Activated CD4-positive, alpha-beta memory T cell treated with anti-CD3 and anti-CD28 coated beads for 36 hours (primary cell): ENCODE data around the gene CTCF. TPM values are rescaled to one million over a fixed set of nuclear protein-coding genes. Genes with fewer than 3 reads are reported as not detected.
"Not testable (repeated sequence)": the region's sequence is repeated elsewhere in the genome, so short reads cannot be mapped to it uniquely, and the experiment has no call there.

ENCODE experiments used
- CTCF ChIA-PET: fragments of 350-600 bp; sonication (Branson Sonifier 250); formaldehyde crosslinking; loops from one replicate; lab custom pipeline; 2021; ENCODE audit warnings: antibody characterized with exemption, inconsistent platforms; lab: Charles Lee
- POLR2A ChIA-PET: fragments of 350-600 bp; sonication (Branson Sonifier 250); formaldehyde crosslinking; loops from one replicate; lab custom pipeline; 2021; ENCODE audit warnings: antibody characterized with exemption; lab: Charles Lee
- DNase-seq: peaks from one replicate; pipeline ENCODE4 v3.0.0-alpha.2; 2020
- H3K27ac Mint-ChIP-seq: one replicate; pipeline ENCODE4 v1.8.0; 2021; ENCODE audit warnings: mixed read lengths
- H3K27me3 Mint-ChIP-seq: one replicate; pipeline ENCODE4 v1.8.0; 2021; ENCODE audit warnings: mixed read lengths
- H3K36me3 Mint-ChIP-seq: one replicate; pipeline ENCODE4 v1.8.0; 2021; ENCODE audit warnings: mixed read lengths
- H3K4me1 Mint-ChIP-seq: one replicate; pipeline ENCODE4 v1.8.0; 2021; ENCODE audit warnings: low read depth, mixed read lengths
- H3K4me3 Mint-ChIP-seq: one replicate; pipeline ENCODE4 v1.8.0; 2021; ENCODE audit warnings: mild to moderate bottlenecking, mixed read lengths
- H3K9me3 Mint-ChIP-seq: one replicate; pipeline ENCODE4 v1.8.0; 2021; ENCODE audit warnings: mixed read lengths
- intact Hi-C: fragments of 100-400 bp; cut with micrococcal nuclease; formaldehyde crosslinking; loops from one replicate; pipeline ENCODE4 v1.15.1; 2023
- total RNA-seq, 2 experiments: library from RNA; stranded (reverse); gene quantifications; one replicate each; pipeline ENCODE4 v1.2.3, GENCODE V29; 2021

Gene CTCF, protein sequence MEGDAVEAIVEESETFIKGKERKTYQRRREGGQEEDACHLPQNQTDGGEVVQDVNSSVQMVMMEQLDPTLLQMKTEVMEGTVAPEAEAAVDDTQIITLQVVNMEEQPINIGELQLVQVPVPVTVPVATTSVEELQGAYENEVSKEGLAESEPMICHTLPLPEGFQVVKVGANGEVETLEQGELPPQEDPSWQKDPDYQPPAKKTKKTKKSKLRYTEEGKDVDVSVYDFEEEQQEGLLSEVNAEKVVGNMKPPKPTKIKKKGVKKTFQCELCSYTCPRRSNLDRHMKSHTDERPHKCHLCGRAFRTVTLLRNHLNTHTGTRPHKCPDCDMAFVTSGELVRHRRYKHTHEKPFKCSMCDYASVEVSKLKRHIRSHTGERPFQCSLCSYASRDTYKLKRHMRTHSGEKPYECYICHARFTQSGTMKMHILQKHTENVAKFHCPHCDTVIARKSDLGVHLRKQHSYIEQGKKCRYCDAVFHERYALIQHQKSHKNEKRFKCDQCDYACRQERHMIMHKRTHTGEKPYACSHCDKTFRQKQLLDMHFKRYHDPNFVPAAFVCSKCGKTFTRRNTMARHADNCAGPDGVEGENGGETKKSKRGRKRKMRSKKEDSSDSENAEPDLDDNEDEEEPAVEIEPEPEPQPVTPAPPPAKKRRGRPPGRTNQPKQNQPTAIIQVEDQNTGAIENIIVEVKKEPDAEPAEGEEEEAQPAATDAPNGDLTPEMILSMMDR
- total RNA-seq: 10 to 100 TPM; 48.9 to 51.5 TPM

DNA sequence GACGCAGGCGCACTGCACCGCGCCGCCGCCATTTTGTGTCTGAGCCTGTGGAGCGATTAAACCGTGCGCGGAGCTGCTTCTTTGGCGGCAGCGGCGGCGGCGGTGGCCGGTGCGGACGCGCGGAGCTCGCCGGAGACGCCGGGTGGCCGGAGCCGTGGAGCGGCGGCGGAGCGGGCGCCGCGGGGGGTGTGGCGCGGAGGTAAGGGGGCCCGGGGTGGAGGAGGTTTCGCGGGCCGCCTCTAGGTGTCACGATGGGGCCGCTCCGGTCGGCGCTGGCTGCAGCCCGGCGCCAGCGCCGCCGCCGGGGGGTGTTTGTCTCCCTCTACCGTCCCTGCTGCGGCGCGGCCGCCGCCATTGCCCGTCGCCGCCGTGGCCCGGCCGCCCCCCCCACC, at the start of gene CTCF:
Gene CTCF, plus strand, starts transcription at position 1 of the 392 bp plus-strand sequence. CDS start 48,307 bp downstream, outside the sequence.
- peak within 1 kb of the TSS; percentile 88 for H3K4me3 Mint-ChIP-seq
- H3K36me3 Mint-ChIP-seq: no peaks in the 10 kb centered on the region
- ChIA-PET POLR2A (interaction anchor here (0.6 to 4.6 kb wide), 11 partner anchors 9 to 103 kb away, joined by 3 to 32 read pairs (median 5); partner anchors contain the start of genes ACD, CARMIL2 and PARD6A), CTCF (interaction anchor here (0.6 to 5.8 kb wide), 24 partner anchors 9 to 392 kb away, joined by 3 to 111 read pairs (median 5); partner anchors contain the start of genes ATP6V0D1, CARMIL2 and NOL3)
- intact Hi-C loops: loop anchor here (1.0 to 5.0 kb wide), 10 partner anchors 15 to 535 kb away; partner anchors contain the start of genes ACD, ATP6V0D1, CBFB and FHOD1
- peaks cover 45% of the 10 kb centered on the region for H3K4me1 Mint-ChIP-seq
- H3K27me3 Mint-ChIP-seq: no peaks in the 10 kb centered on the region
- DNase-seq: peak; percentile 88
- H3K27ac Mint-ChIP-seq: peak within 1 kb of the TSS; percentile 92
- H3K9me3 Mint-ChIP-seq: no peaks in the 10 kb centered on the region

GRCh38 chr16:67513892-67514291, 48.4 kb upstream of the CTCF start:
- H3K4me3 Mint-ChIP-seq, H3K36me3 Mint-ChIP-seq, H3K27ac Mint-ChIP-seq, DNase-seq, H3K27me3 Mint-ChIP-seq, POLR2A ChIA-PET, H3K9me3 Mint-ChIP-seq: not testable (repeated sequence)
- intact Hi-C loops: loop anchor here (1.0 kb wide), 2 partner anchors 20 to 33 kb away; partner anchors contain the start of gene ATP6V0D1
- peaks cover 11% of the 10 kb centered on the region for H3K4me1 Mint-ChIP-seq
- CTCF ChIA-PET: interaction anchor here (0.6 to 7.4 kb wide), 33 partner anchors 7 to 683 kb away, joined by 3 to 128 read pairs (median 4); partner anchors contain the start of genes ATP6V0D1, CARMIL2 and NAE1

DNA sequence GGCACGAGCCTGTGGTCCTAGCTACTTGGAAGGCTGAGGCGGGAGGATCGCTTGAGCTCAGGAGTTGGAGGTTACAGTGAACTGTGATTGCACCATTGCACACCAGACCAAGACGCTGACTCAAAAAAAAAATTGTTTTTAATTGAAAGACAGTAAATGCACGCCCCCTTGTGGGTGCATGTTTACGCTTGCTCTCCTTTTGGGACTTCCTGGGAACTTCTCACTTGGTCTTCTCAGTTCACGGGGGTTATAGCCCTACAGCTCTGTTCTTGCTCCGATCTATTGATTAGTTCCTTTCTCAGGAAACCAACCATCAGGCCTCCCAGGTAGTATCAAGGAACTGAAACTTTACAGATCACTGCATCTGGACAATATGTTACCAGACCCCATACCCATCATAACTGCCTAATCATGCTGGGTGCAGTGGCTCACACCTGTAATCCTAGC, 47.9 kb upstream of the CTCF start:
- Mint-ChIP-seq H3K27ac (peak overlapping the region; percentile 35), H3K4me1 (peaks cover 7% of the 10 kb centered on the region), H3K36me3 (no peaks in the 10 kb centered on the region), H3K4me3 (no peak overlapping the region), H3K9me3 (no peaks in the 10 kb centered on the region), H3K27me3 (no peaks in the 10 kb centered on the region)
- intact Hi-C loops: loop anchor here (1.0 kb wide), 2 partner anchors 20 to 33 kb away; partner anchors contain the start of gene ATP6V0D1
- CTCF ChIA-PET: interaction anchor here (0.6 to 7.4 kb wide), 32 partner anchors 8 to 359 kb away, joined by 3 to 128 read pairs (median 4); partner anchors contain the start of genes ATP6V0D1, CARMIL2 and HSF4
- DNase-seq: peak; percentile 89
- POLR2A ChIA-PET: no interaction called here

- Mint-ChIP-seq H3K4me3 (no peak overlapping the region), H3K4me1 (peaks cover 11% of the 10 kb centered on the region), H3K27me3 (no peaks in the 10 kb centered on the region), H3K9me3 (no peaks in the 10 kb centered on the region), H3K36me3 (no peaks in the 10 kb centered on the region), H3K27ac (no peak overlapping the region)
- ChIA-PET POLR2A (no interaction called here), CTCF (interaction anchor here (1.0 to 7.4 kb wide), 7 partner anchors 12 to 151 kb away, joined by 3 to 128 read pairs (median 5); partner anchors contain the start of genes ATP6V0D1 and CARMIL2)
- no peak for DNase-seq
- intact Hi-C loops: no loop called here
Observed at GRCh38 chr16:67516296-67517154, 45.8 kb upstream of the CTCF start.

DNA sequence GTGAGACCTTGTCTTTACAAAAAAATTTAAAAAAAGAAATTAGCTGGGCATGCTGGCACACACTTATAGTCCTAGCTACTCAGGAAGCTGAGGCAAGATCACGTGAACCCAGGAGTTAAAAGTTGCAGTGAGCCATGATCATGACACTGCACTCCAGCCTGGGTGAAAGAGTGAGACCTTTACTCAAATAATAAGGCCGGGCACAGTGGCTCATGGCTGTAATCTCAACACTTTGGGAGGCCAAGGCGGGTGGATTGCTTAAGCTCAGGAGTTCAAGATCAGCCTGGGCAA, 45.2 kb upstream of the CTCF start:
- no peak overlapping the region for H3K4me3 Mint-ChIP-seq
- H3K36me3 Mint-ChIP-seq: no peaks in the 10 kb centered on the region
- CTCF ChIA-PET: interaction anchor here (1.0 to 7.4 kb wide), 3 partner anchors 21 to 151 kb away, joined by 3 to 128 read pairs (median 58); partner anchors contain the start of gene ATP6V0D1
- POLR2A ChIA-PET: no interaction called here
- peaks cover 14% of the 10 kb centered on the region for H3K4me1 Mint-ChIP-seq
- no peak for DNase-seq
- no peaks in the 10 kb centered on the region for H3K9me3 Mint-ChIP-seq
- H3K27me3 Mint-ChIP-seq: no peaks in the 10 kb centered on the region
- no peak overlapping the region for H3K27ac Mint-ChIP-seq
- intact Hi-C loops: no loop called here

DNA sequence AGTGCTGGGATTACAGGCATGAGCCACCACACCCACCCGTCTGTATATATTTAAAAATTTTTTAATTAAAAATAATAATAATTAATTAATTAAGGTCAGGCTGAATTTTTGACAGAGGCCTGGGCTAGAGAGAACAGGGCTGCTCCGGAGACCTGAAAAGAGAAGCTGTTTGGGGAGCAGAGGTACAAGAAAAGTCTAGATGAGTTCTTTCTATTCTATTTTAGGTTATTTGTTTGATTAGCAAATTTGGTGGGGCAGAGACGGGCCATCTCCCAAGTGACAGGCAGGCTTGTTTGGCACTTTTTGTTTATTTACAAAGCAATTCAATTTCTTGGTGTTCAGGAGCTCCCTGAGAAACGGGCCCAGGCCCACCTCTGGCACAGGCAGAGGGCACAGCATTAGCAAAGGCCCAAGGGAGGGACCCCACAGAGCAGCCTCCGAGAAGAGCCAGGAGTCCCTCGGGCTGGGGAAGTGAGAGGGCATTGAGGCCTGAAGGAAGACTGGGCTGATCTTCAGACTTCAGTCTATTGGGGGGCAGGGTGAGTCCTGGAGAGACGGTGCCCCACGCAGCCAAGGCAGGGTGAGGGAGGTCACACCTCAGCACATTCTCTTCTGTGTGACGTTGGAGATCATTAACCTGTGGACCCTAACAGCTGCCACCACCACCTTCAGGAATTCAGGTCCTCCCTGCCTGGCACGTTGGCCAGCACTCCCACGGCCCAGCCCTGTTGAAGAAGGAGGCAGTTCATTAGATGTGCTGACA, 44.5 kb upstream of the CTCF start:
- no peak for DNase-seq
- H3K9me3 Mint-ChIP-seq: no peaks in the 10 kb centered on the region
- H3K4me1 Mint-ChIP-seq: peaks cover 14% of the 10 kb centered on the region
- ChIA-PET CTCF (interaction anchor here (1.0 to 7.4 kb wide), 3 partner anchors 22 to 150 kb away, joined by 3 to 128 read pairs (median 58); partner anchors contain the start of gene ATP6V0D1), POLR2A (no interaction called here)
- H3K27me3 Mint-ChIP-seq: no peaks in the 10 kb centered on the region
- H3K4me3 Mint-ChIP-seq: no peak overlapping the region
- no peak overlapping the region for H3K27ac Mint-ChIP-seq
- intact Hi-C loops: no loop called here
- H3K36me3 Mint-ChIP-seq: no peaks in the 10 kb centered on the region

GRCh38 chr16:67518676-67519075, 43.6 kb upstream of the CTCF start:
- ChIA-PET CTCF (interaction anchor here (0.6 to 0.8 kb wide), 2 partner anchors 37 to 130 kb away, joined by 3 to 4 read pairs; partner anchors contain the start of gene ATP6V0D1), POLR2A (no interaction called here)
- Mint-ChIP-seq H3K27ac (no peak overlapping the region), H3K4me3 (no peak overlapping the region), H3K36me3 (no peaks in the 10 kb centered on the region), H3K9me3 (no peaks in the 10 kb centered on the region), H3K27me3 (no peaks in the 10 kb centered on the region), H3K4me1 (peaks cover 13% of the 10 kb centered on the region)
- no peak for DNase-seq
- intact Hi-C loops: no loop called here

DNA sequence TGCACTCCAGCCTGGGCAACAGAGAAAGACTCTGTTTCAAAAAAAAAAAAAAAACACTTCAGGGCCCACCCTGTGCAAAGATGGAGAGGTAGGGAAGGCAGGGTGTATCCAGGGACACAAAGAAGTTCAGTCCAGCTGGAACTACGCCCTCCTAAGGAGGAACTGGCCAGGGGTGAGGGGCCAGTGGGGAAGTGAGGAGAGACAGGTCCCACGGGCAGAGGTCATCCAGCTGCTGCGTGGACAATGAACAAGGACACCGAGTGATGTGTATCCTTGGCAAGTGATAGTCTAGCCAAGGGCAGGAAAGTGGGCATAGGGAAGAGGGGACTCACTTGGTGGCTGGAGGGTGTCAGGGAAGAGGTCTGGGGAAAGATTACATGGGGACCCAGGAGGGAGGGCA, 43.1 kb upstream of the CTCF start:
- H3K4me3 Mint-ChIP-seq: no peak overlapping the region
- ChIA-PET POLR2A (no interaction called here), CTCF (interaction anchor here (0.6 to 4.1 kb wide), 5 partner anchors 15 to 130 kb away, joined by 3 to 106 read pairs (median 4); partner anchors contain the start of gene ATP6V0D1)
- no peak for DNase-seq
- intact Hi-C loops: no loop called here
- no peak overlapping the region for H3K27ac Mint-ChIP-seq
- H3K4me1 Mint-ChIP-seq: peaks cover 12% of the 10 kb centered on the region
- H3K9me3 Mint-ChIP-seq: no peaks in the 10 kb centered on the region
- no peaks in the 10 kb centered on the region for H3K27me3 Mint-ChIP-seq
- no peaks in the 10 kb centered on the region for H3K36me3 Mint-ChIP-seq

DNA sequence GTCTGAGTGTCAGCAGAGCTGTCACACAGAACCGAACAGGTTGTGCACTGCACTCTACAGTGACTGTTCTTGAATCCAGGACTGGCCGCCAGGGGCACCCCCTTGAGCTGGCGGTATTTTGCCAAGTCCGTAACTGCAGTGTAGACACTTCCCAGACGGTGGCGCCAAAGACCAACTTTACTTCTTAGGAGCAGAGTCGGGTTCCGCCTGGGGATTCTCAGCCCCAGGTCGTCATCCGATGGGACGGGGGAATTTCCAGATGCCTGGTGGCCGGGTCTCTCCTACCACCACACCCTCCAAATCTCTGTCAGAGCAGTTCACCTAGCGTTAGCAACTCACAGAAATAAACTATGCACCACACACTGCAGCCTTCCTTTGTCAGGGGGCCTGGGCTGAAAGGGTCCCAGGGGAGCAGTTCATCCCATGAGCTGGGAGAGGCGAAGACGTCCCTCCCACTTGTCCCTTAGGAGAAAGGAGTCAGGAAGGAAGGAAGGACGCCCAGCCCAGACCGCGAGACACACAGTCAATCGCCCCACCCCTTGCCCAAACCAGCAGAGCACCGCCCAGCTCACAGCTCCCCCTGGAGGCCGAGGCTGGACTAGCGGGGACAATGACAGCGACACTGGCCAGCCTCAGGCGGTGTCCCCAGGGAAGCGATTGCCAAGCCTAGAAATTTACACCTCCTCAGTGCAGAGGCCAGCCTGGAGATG, 41.1 kb upstream of the CTCF start:
- peak overlapping the region; percentile 95 for H3K27ac Mint-ChIP-seq
- no peaks in the 10 kb centered on the region for H3K36me3 Mint-ChIP-seq
- H3K4me1 Mint-ChIP-seq: peaks cover 8% of the 10 kb centered on the region
- no peaks in the 10 kb centered on the region for H3K9me3 Mint-ChIP-seq
- CTCF ChIA-PET: interaction anchor here (0.5 to 4.1 kb wide), 70 partner anchors 9 to 741 kb away, joined by 3 to 106 read pairs (median 6); partner anchors contain the start of genes ACD, AGRP, ATP6V0D1 and C16orf86
- intact Hi-C loops: loop anchor here (1.0 to 10.0 kb wide), 7 partner anchors 17 to 406 kb away; partner anchors contain the start of genes ATP6V0D1, CARMIL2, CTCF and RANBP10
- DNase-seq: peak; percentile 99
- POLR2A ChIA-PET: interaction anchor here (0.6 to 1.9 kb wide), 8 partner anchors 10 to 285 kb away, joined by 3 to 9 read pairs (median 4); partner anchors contain the start of genes ATP6V0D1, CARMIL2, CTCF and RANBP10
- H3K27me3 Mint-ChIP-seq: no peaks in the 10 kb centered on the region
- H3K4me3 Mint-ChIP-seq: peak overlapping the region; percentile 82
